HepG2 (cell line): Measurements from ENCODE around the gene PTGIS. TPM values are rescaled to one million over a fixed set of nuclear protein-coding genes. Genes with fewer than 3 reads are reported as not detected.

Experiments used
- CAMTA2 ChIP-seq: sonication (generic); formaldehyde crosslinking; IDR thresholded peaks from 2 replicates; pipeline ENCODE4 v1.4.0; 2020; ENCODE audit warnings: mild to moderate bottlenecking, missing genetic modification reagents, borderline replicate concordance
- CREM ChIP-seq, 2 experiments: sonication (generic) in 1 of 2; formaldehyde crosslinking in 1 of 2; IDR thresholded peaks; 2 replicates each; pipeline versions ENCODE4 v1.4.0 to v1.6.1; 2016 to 2020; ENCODE audit warnings: antibody characterized with exemption in 1 of 2, mild to moderate bottlenecking in 1 of 2, missing genetic modification reagents in 1 of 2
- ETV6 ChIP-seq: sonication (generic); formaldehyde crosslinking; conservative IDR thresholded peaks from 2 replicates; pipeline ENCODE4 v1.4.0; 2020; ENCODE audit warnings: missing genetic modification reagents
- FIP1L1 ChIP-seq: fragments of 200-400 bp; formaldehyde crosslinking; IDR thresholded peaks from 2 replicates; pipeline ENCODE4 v1.6.1; 2018; ENCODE audit warnings: low read depth, mild to moderate bottlenecking, low read length, moderate library complexity, borderline replicate concordance; ENCODE audit not compliant: insufficient read depth
- GTF3A ChIP-seq: sonication (generic); formaldehyde crosslinking; conservative IDR thresholded peaks from 2 replicates; pipeline ENCODE4 v1.4.0; 2020; ENCODE audit warnings: mild to moderate bottlenecking, missing genetic modification reagents
- HNF4G ChIP-seq, 2 experiments: sonication (generic) in 1 of 2; formaldehyde crosslinking in 1 of 2; IDR thresholded peaks; 2 replicates each; pipeline versions ENCODE4 v1.4.0 to v1.6.1; 2011 to 2020; ENCODE audit warnings: borderline replicate concordance in 2 of 2, low read depth in 2 of 2, mild to moderate bottlenecking in 2 of 2, low read length in 1 of 2, missing genetic modification reagents in 1 of 2, moderate library complexity in 1 of 2
- HOXD1 ChIP-seq: sonication (generic); formaldehyde crosslinking; IDR thresholded peaks from 2 replicates; pipeline ENCODE4 v1.5.0; 2020; ENCODE audit warnings: missing genetic modification reagents
- KLF11 ChIP-seq: IDR thresholded peaks from 2 replicates; pipeline ENCODE4 v1.6.1; 2016; ENCODE audit warnings: missing compliant biosample characterization
- LCORL ChIP-seq, 2 experiments: fragments of 450-650 bp in 1 of 2; sonication (generic) in 1 of 2; formaldehyde crosslinking in 1 of 2; IDR thresholded peaks; 2 replicates each; pipeline versions ENCODE4 v1.5.0 to v1.6.1; 2017 to 2020; ENCODE audit warnings: antibody characterized with exemption in 1 of 2, missing genetic modification reagents in 1 of 2
- MAF1 ChIP-seq: sonication (generic); formaldehyde crosslinking; IDR thresholded peaks from 2 replicates; pipeline ENCODE4 v1.5.0; 2020; ENCODE audit warnings: missing genetic modification reagents, borderline replicate concordance
- MTA3 ChIP-seq: sonication (generic); formaldehyde crosslinking; IDR thresholded peaks from 2 replicates; pipeline ENCODE4 v1.4.0; 2020; ENCODE audit warnings: missing genetic modification reagents
- PHF21A ChIP-seq: sonication (generic); formaldehyde crosslinking; IDR thresholded peaks from 2 replicates; pipeline ENCODE4 v1.5.0; 2020; ENCODE audit warnings: mild to moderate bottlenecking, missing genetic modification reagents
- PITX1 ChIP-seq: sonication (generic); formaldehyde crosslinking; IDR thresholded peaks from 2 replicates; pipeline ENCODE4 v1.5.1; 2020; ENCODE audit warnings: mild to moderate bottlenecking, missing genetic modification reagents
- PLRG1 ChIP-seq: fragments of 450-650 bp; conservative IDR thresholded peaks from 2 replicates; pipeline ENCODE4 v1.6.1; 2016
- PRMT3 ChIP-seq: sonication (generic); formaldehyde crosslinking; IDR thresholded peaks from 2 replicates; pipeline ENCODE4 v1.8.1; 2022; ENCODE audit warnings: low read depth, mild to moderate bottlenecking, moderate library complexity, missing genetic modification reagents, borderline replicate concordance
- SRSF1 ChIP-seq: fragments of 200-400 bp; formaldehyde crosslinking; optimal IDR thresholded peaks from 2 replicates; pipeline ENCODE3; 2017; ENCODE audit warnings: mild to moderate bottlenecking, low read depth, low read length, moderate library complexity
- TOPORS ChIP-seq: sonication (generic); formaldehyde crosslinking; IDR thresholded peaks from 2 replicates; pipeline ENCODE4 v1.8.0; 2023; ENCODE audit warnings: mild to moderate bottlenecking, missing genetic modification reagents
- U2AF2 ChIP-seq: fragments of 200-400 bp; formaldehyde crosslinking; IDR thresholded peaks from 2 replicates; pipeline ENCODE4 v1.6.1; 2017; ENCODE audit warnings: low read depth, mild to moderate bottlenecking, low read length
- ZEB1 ChIP-seq: IDR thresholded peaks from 2 replicates; pipeline ENCODE4 v1.6.1; 2012; ENCODE audit warnings: mild to moderate bottlenecking, low read depth, inconsistent platforms; ENCODE audit not compliant: insufficient replicate concordance
- ZFP41 ChIP-seq: sonication (generic); formaldehyde crosslinking; IDR thresholded peaks from 2 replicates; pipeline ENCODE4 v1.4.0; 2020; ENCODE audit warnings: mild to moderate bottlenecking, missing genetic modification reagents, borderline replicate concordance
- ZNF24 ChIP-seq: fragments of 450-650 bp; IDR thresholded peaks from 2 replicates; pipeline ENCODE4 v1.6.1; 2017; ENCODE audit warnings: antibody characterized with exemption, mild to moderate bottlenecking
- ZNF451 ChIP-seq: sonication (generic); formaldehyde crosslinking; IDR thresholded peaks from 2 replicates; pipeline ENCODE4 v1.5.0; 2020; ENCODE audit warnings: mild to moderate bottlenecking, missing genetic modification reagents
- ZNF777 ChIP-seq: sonication (generic); formaldehyde crosslinking; IDR thresholded peaks from 2 replicates; pipeline ENCODE4 v1.4.0; 2020; ENCODE audit warnings: missing genetic modification reagents
- polyA plus RNA-seq, 8 experiments: library from polyadenylated mRNA; depleted of rRNA in 3 of 8; stranded (reverse) in 7 of 8; unstranded in 1 of 8; fragments of >200 nt; fragmentation: Illumina TruSeq in 4 of 8; extraction: Trizol in 4 of 8; gene quantifications; 2 replicates each; pipeline versions ENCODE4 v1.2.1 to v1.2.3, GENCODE V29; 2011 to 2016; ENCODE audit warnings: low read depth in 4 of 8, missing spikeins in 1 of 8, mixed read lengths in 1 of 8; ENCODE audit not compliant: insufficient read depth in 1 of 8
- total RNA-seq, 5 experiments: library from RNA; depleted of rRNA; stranded (reverse); fragments of >200 nt; fragmentation: Illumina TruSeq; extraction: Trizol; gene quantifications; 2 replicates each; pipeline ENCODE4 v1.2.3, GENCODE V29; 2016; ENCODE audit warnings: low read depth in 1 of 5
- TF ChIP-seq, protein P1 (sequence below): sonication (generic); formaldehyde crosslinking; IDR thresholded peaks from 2 replicates; pipeline ENCODE4 v1.4.0; 2020; ENCODE audit warnings: missing genetic modification reagents
- TF ChIP-seq, protein P2 (sequence below): sonication (generic); formaldehyde crosslinking; IDR thresholded peaks from 2 replicates; pipeline ENCODE4 v1.8.0; 2022; ENCODE audit warnings: low read depth, missing genetic modification reagents
- TF ChIP-seq, protein P3 (sequence below): sonication (generic); formaldehyde crosslinking; IDR thresholded peaks from 2 replicates; pipeline ENCODE4 v1.4.0; 2020; ENCODE audit warnings: mild to moderate bottlenecking, missing genetic modification reagents

The PTGIS gene
- total and polyA plus RNA-seq, 2 of the 13 experiments (the other 11 are each of a cell fraction or from before 2014, with no cell fraction given) = not detected

DNA sequence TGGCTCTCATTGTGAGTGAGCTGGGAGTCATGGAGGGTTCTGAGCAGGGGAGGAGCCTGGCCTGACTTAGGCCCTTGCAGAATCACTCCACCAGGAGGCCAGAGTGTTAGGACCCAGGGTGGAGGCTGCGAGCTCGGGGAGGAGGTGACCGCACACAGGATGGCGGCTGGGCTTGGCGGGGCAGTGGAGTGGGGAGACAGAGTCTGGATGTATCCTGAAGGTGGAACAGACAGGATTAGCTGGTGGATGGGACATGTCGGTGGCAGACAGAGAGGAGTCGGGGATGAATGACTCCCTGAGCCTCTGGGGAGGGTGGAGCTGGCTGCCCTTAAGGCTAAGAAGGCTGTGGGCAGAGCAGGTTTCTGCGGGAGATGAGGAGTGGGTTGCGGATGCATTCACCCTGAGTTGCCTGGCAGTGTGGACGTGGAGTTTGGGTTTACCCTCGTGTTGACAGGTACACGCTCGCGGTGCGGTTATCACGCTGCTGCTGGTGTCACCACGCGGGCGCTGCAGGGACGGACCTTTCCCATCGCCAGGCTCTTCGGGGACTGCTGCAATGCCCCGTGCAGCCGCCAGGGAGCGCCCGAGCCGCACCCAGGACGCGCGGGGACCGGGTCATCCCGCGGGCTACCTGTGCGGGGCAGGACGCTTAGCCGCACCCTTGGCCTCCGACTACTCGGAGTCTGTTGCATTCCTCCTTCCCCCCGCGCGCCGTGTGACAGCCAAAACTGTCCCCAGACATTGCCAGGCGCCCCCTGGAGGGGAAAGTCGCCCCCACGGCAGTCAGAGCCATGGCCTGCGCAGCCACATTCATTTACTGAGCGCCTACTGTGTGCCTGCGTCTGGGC lies 43.0 kb upstream of the PTGIS start (continued):
- no peak for TF ChIP-seq FIP1L1
- peak; percentile 56 for TF ChIP-seq ETV6 (CRISPR knock-in tag)
- TF ChIP-seq SRSF1 = peak; percentile 35
- TF ChIP-seq, protein P1, sequence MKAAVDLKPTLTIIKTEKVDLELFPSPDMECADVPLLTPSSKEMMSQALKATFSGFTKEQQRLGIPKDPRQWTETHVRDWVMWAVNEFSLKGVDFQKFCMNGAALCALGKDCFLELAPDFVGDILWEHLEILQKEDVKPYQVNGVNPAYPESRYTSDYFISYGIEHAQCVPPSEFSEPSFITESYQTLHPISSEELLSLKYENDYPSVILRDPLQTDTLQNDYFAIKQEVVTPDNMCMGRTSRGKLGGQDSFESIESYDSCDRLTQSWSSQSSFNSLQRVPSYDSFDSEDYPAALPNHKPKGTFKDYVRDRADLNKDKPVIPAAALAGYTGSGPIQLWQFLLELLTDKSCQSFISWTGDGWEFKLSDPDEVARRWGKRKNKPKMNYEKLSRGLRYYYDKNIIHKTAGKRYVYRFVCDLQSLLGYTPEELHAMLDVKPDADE (CRISPR knock-in tag) = peak; percentile 78; the same call in 1 of the 2 replicates
- peak; percentile 82 for TF ChIP-seq ZEB1
- no peak for TF ChIP-seq ZNF451
- TF ChIP-seq CAMTA2 (CRISPR knock-in tag) = peak; percentile 96
- peak; percentile 49; the same call in 1 of the 2 replicates for TF ChIP-seq PITX1 (CRISPR knock-in tag)
- TF ChIP-seq U2AF2 = no peak
- peak; percentile 52; the same call in 1 of the 2 replicates for TF ChIP-seq ZNF777
- no peak for TF ChIP-seq PLRG1
- TF ChIP-seq LCORL (IDR thresholded peaks at IDR 0.05) = no peak
- peak; percentile 97 for TF ChIP-seq LCORL (CRISPR knock-in tag; IDR thresholded peaks at IDR 0.05)
- TF ChIP-seq, protein P2, sequence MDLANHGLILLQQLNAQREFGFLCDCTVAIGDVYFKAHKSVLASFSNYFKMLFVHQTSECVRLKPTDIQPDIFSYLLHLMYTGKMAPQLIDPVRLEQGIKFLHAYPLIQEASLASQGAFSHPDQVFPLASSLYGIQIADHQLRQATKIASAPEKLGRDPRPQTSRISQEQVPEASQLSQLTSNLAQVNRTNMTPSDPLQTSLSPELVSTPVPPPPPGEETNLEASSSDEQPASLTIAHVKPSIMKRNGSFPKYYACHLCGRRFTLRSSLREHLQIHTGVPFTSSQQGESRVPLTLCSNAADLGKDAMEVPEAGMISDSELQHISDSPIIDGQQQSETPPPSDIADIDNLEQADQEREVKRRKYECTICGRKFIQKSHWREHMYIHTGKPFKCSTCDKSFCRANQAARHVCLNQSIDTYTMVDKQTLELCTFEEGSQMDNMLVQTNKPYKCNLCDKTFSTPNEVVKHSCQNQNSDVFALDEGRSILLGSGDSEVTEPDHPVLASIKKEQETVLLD = no peak
- TF ChIP-seq, protein P3, sequence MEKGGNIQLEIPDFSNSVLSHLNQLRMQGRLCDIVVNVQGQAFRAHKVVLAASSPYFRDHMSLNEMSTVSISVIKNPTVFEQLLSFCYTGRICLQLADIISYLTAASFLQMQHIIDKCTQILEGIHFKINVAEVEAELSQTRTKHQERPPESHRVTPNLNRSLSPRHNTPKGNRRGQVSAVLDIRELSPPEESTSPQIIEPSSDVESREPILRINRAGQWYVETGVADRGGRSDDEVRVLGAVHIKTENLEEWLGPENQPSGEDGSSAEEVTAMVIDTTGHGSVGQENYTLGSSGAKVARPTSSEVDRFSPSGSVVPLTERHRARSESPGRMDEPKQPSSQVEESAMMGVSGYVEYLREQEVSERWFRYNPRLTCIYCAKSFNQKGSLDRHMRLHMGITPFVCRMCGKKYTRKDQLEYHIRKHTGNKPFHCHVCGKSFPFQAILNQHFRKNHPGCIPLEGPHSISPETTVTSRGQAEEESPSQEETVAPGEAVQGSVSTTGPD (CRISPR knock-in tag) = no peak
- TF ChIP-seq CREM (IDR thresholded peaks at IDR 0.05) = no peak
- TF ChIP-seq CREM (CRISPR knock-in tag; IDR thresholded peaks at IDR 0.05) = no peak
- TF ChIP-seq ZFP41 (CRISPR knock-in tag) = peak; percentile 94; the same call in 1 of the 2 replicates
- no peak for TF ChIP-seq MTA3 (CRISPR knock-in tag)
- TF ChIP-seq ZNF24 = no peak
- peak; percentile 57 for TF ChIP-seq KLF11 (CRISPR knock-in tag)
- TF ChIP-seq HOXD1 (CRISPR knock-in tag) = peak; percentile 87
- peak; percentile 36; the same call in 1 of the 2 replicates for TF ChIP-seq HNF4G (IDR thresholded peaks at IDR 0.05; ENCODE audit: borderline replicate concordance, low read depth, low read length)
- TF ChIP-seq HNF4G (CRISPR knock-in tag; IDR thresholded peaks at IDR 0.05; ENCODE audit: borderline replicate concordance, low read depth) = 0 out of 2 replicates have a peak, but pooled peaks have one; percentile 18
- no peak; the same call in 1 of the 2 replicates for TF ChIP-seq TOPORS (CRISPR knock-in tag)
- peak; percentile 91; the same call in 1 of the 2 replicates for TF ChIP-seq GTF3A (CRISPR knock-in tag)
- peak; percentile 95 for TF ChIP-seq PHF21A
- peak; percentile 94; the same call in 1 of the 2 replicates for TF ChIP-seq MAF1
- no peak for TF ChIP-seq PRMT3
